CD4-positive, alpha-beta T cell (primary cell): ENCODE data around the gene DDX31. TPM values are rescaled to one million over a fixed set of nuclear protein-coding genes. Genes with fewer than 3 reads are reported as not detected.

Source experiments
- ATAC-seq: fragments of 200-7000 bp; cut with Tn5 transposase; one replicate; pipeline ENCODE4 v1.10.0; 2022; ENCODE audit warnings: mild to moderate bottlenecking; ENCODE audit not compliant: poor library complexity
- CTCF ChIA-PET: fragments of 350-600 bp; sonication (Branson Sonifier 250); formaldehyde crosslinking; loops from one replicate; lab custom pipeline; 2021; ENCODE audit warnings: antibody characterized with exemption, inconsistent platforms; lab: Charles Lee
- POLR2A ChIA-PET: fragments of 350-600 bp; sonication (Branson Sonifier 250); formaldehyde crosslinking; loops from one replicate; lab custom pipeline; 2021; ENCODE audit warnings: antibody characterized with exemption, inconsistent platforms; lab: Charles Lee
- DNase-seq, 14 experiments: peaks; one replicate each; pipeline ENCODE4 v3.0.0-alpha.2; 2013 to 2020; ENCODE audit warnings: mixed read lengths in 2 of 14
- H3K27ac ChIP-seq, 2 donors: one replicate each; pipeline versions ENCODE4 v1.5.1 to v1.7.0; 2013; ENCODE audit warnings: low read length in 2 of 2, low read depth in 1 of 2, mild to moderate bottlenecking in 1 of 2
- H3K27me3 ChIP-seq, 2 experiments: 1 replicate in 1 of 2; 2 replicates in 1 of 2; pipeline versions ENCODE4 v1.6.1 to v1.7.0; 2013; ENCODE audit warnings: low read length in 2 of 2, control low read depth in 1 of 2, mild to moderate bottlenecking in 1 of 2, moderate library complexity in 1 of 2; ENCODE audit not compliant: insufficient read depth in 2 of 2, control insufficient read depth in 1 of 2
- H3K36me3 ChIP-seq: one replicate; pipeline ENCODE4 v1.6.1; 2013; ENCODE audit warnings: low read length, control low read depth; ENCODE audit not compliant: insufficient read depth
- H3K4me1 ChIP-seq: one replicate; pipeline ENCODE4 v1.6.1; 2013; ENCODE audit warnings: low read length, control low read depth; ENCODE audit not compliant: insufficient read depth
- H3K4me3 ChIP-seq: one replicate; pipeline ENCODE4 v1.5.1; 2013; ENCODE audit warnings: mild to moderate bottlenecking, low read length, moderate library complexity
- H3K9me3 ChIP-seq, 2 experiments: 1 replicate in 1 of 2; 2 replicates in 1 of 2; pipeline versions ENCODE4 v1.6.1 to v1.7.0; 2013; ENCODE audit warnings: low read length in 2 of 2, mild to moderate bottlenecking in 2 of 2, control low read depth in 1 of 2, moderate library complexity in 1 of 2; ENCODE audit not compliant: control insufficient read depth in 1 of 2, insufficient read depth in 1 of 2
- H3K27ac Mint-ChIP-seq: one replicate; pipeline ENCODE4 v1.8.0; 2020; ENCODE audit warnings: mixed read lengths
- H3K27me3 Mint-ChIP-seq: one replicate; pipeline ENCODE4 v1.8.0; 2021; ENCODE audit warnings: mixed read lengths
- H3K36me3 Mint-ChIP-seq: one replicate; pipeline ENCODE4 v1.8.0; 2021; ENCODE audit warnings: low read depth, mixed read lengths
- H3K4me1 Mint-ChIP-seq: one replicate; pipeline ENCODE4 v1.8.0; 2021; ENCODE audit warnings: low read depth, mixed read lengths
- H3K4me3 Mint-ChIP-seq: one replicate; pipeline ENCODE4 v1.8.0; 2020; ENCODE audit warnings: mild to moderate bottlenecking, mixed read lengths
- H3K9me3 Mint-ChIP-seq: one replicate; pipeline ENCODE4 v1.8.0; 2020; ENCODE audit warnings: mixed read lengths
- CTCF ChIP-seq: fragments of 200-600 bp; IDR thresholded peaks from one replicate; pipeline ENCODE4 v1.8.0; 2022; ENCODE audit warnings: antibody characterized with exemption, mild to moderate bottlenecking
- intact Hi-C, 2 experiments: fragments of 100-400 bp; cut with DNase I in 1 of 2; cut with micrococcal nuclease in 1 of 2; formaldehyde crosslinking; loops; one replicate each; pipeline versions ENCODE4 v1.15.1 to v1.9.0; 2023 to 2025; cut with DNase I, micrococcal nuclease
- total RNA-seq, 174 experiments: library from RNA in 2 of 174; stranded (reverse) in 2 of 174; gene quantifications; one replicate each; pipeline ENCODE4 v1.2.3 and lab custom pipeline; 2021 to 2026

DDX31 gene
- total RNA-seq, 2 experiments from 2014 or later, result 11.0 to 11.3 TPM

- H3K9me3 Mint-ChIP-seq, result peaks cover 4% of the 10 kb centered on the region
- Histone ChIP-seq H3K4me1 (no peaks in the 10 kb centered on the region), H3K36me3 (no peaks in the 10 kb centered on the region), H3K4me3 (no peak overlapping the region), H3K27me3 (peaks cover 3 to 10% of the 10 kb centered on the region in 2 experiments), H3K9me3 (peaks cover 0 to 10% of the 10 kb centered on the region in 2 experiments), H3K27ac (no peak overlapping the region)
- H3K4me3 Mint-ChIP-seq, result no peak overlapping the region
- no peak overlapping the region for H3K27ac Mint-ChIP-seq
- CTCF ChIA-PET, result no interaction called here
- H3K4me1 Mint-ChIP-seq, result no peaks in the 10 kb centered on the region
- POLR2A ChIA-PET, result no interaction called here
- no peak for ATAC-seq
- no peak for TF ChIP-seq CTCF
- peaks cover 29% of the 10 kb centered on the region for H3K27me3 Mint-ChIP-seq
- no peak for DNase-seq
- intact Hi-C loops, result no loop called here
- H3K36me3 Mint-ChIP-seq, result no peaks in the 10 kb centered on the region
Measured at GRCh38 chr9:132556235-132556634, 113.5 kb downstream of the DDX31 start.

GRCh38 chr9:132555528-132555927 is 114.3 kb downstream of the DDX31 start:
- no peak overlapping the region for H3K4me3 Mint-ChIP-seq
- Histone ChIP-seq H3K4me1 (no peaks in the 10 kb centered on the region), H3K4me3 (no peak overlapping the region), H3K36me3 (no peaks in the 10 kb centered on the region), H3K27ac (no peak overlapping the region), H3K9me3 (peaks cover 0 to 10% of the 10 kb centered on the region in 2 experiments), H3K27me3 (peaks cover 3 to 6% of the 10 kb centered on the region in 2 experiments)
- DNase-seq (no peak), ATAC-seq (no peak)
- H3K27ac Mint-ChIP-seq, result no peak overlapping the region
- no peaks in the 10 kb centered on the region for H3K36me3 Mint-ChIP-seq
- H3K27me3 Mint-ChIP-seq, result peaks cover 25% of the 10 kb centered on the region
- CTCF ChIA-PET, result no interaction called here
- no peak for TF ChIP-seq CTCF
- H3K9me3 Mint-ChIP-seq, result peaks cover 4% of the 10 kb centered on the region
- intact Hi-C loops, result no loop called here
- POLR2A ChIA-PET, result no interaction called here
- no peaks in the 10 kb centered on the region for H3K4me1 Mint-ChIP-seq

GRCh38 chr9:132554755-132555154 is 115.0 kb downstream of the DDX31 start:
- ATAC-seq, result no peak
- H3K4me3 Mint-ChIP-seq, result no peak overlapping the region
- Histone ChIP-seq H3K36me3 (no peaks in the 10 kb centered on the region), H3K4me3 (no peak overlapping the region), H3K4me1 (no peaks in the 10 kb centered on the region), H3K27me3 (peaks cover 3 to 5% of the 10 kb centered on the region in 2 experiments), H3K9me3 (peaks cover 0 to 10% of the 10 kb centered on the region in 2 experiments), H3K27ac (no peak overlapping the region)
- ChIA-PET POLR2A (no interaction called here), CTCF (no interaction called here)
- peaks cover 17% of the 10 kb centered on the region for H3K27me3 Mint-ChIP-seq
- intact Hi-C loops, result no loop called here
- no peak for DNase-seq
- no peak for TF ChIP-seq CTCF
- peaks cover 4% of the 10 kb centered on the region for H3K9me3 Mint-ChIP-seq
- H3K36me3 Mint-ChIP-seq, result no peaks in the 10 kb centered on the region
- H3K27ac Mint-ChIP-seq, result no peak overlapping the region
- H3K4me1 Mint-ChIP-seq, result no peaks in the 10 kb centered on the region
